ENCODE data around the gene KIF1A.

The KIF1A gene

DNA sequence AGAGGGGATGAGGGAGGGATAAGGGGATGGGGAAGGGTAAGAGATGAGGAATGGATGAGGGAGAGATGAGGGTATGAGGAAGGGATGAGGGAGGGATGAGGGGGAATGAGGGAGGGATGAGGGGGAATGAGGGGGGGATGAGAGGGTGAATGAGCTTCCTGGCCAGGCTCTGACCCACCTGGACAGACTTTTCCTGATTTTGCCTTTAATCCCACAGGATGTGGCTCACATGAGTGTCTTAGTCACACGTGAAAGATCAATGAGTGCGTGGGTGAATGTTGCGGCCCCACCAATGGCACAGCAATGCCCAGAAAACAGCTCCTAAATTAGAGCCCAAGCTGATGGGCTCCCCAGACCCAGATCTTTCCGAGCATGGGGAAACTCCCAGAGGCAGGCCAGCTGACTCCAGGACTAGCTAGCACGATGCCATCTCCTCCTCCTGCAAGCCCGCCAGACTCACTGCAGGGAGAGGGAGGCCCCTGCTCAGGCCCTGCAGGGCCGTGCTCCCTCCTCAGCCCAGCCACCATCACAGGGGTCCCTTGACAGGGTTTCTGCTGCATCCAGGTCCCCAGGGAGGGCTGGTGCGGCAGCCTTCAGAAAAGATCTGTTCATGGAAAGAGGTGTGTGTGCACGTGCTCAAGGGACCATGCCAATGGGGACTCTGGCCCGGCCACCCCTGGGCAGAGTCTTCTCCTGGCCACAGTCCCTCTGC is 87.0 kb downstream of the KIF1A start:
- H3K4me3 ChIP-seq (ENCODE audit: low read depth, low read length): no peak overlapping the region
- no peak for DNase-seq (ENCODE audit: low read depth, low spot score)
- TF ChIP-seq, protein P1, sequence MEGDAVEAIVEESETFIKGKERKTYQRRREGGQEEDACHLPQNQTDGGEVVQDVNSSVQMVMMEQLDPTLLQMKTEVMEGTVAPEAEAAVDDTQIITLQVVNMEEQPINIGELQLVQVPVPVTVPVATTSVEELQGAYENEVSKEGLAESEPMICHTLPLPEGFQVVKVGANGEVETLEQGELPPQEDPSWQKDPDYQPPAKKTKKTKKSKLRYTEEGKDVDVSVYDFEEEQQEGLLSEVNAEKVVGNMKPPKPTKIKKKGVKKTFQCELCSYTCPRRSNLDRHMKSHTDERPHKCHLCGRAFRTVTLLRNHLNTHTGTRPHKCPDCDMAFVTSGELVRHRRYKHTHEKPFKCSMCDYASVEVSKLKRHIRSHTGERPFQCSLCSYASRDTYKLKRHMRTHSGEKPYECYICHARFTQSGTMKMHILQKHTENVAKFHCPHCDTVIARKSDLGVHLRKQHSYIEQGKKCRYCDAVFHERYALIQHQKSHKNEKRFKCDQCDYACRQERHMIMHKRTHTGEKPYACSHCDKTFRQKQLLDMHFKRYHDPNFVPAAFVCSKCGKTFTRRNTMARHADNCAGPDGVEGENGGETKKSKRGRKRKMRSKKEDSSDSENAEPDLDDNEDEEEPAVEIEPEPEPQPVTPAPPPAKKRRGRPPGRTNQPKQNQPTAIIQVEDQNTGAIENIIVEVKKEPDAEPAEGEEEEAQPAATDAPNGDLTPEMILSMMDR (IDR thresholded peaks at IDR 0.05; ENCODE audit: insufficient read depth, low read length, missing control alignments): no peak
- POLR2A ChIA-PET: no interaction called here
- CTCF ChIA-PET: interaction anchor here (1.1 kb wide), 1 partner anchor 219 kb away, joined by 3 read pairs; no protein-coding TSS in a partner anchor

DNA sequence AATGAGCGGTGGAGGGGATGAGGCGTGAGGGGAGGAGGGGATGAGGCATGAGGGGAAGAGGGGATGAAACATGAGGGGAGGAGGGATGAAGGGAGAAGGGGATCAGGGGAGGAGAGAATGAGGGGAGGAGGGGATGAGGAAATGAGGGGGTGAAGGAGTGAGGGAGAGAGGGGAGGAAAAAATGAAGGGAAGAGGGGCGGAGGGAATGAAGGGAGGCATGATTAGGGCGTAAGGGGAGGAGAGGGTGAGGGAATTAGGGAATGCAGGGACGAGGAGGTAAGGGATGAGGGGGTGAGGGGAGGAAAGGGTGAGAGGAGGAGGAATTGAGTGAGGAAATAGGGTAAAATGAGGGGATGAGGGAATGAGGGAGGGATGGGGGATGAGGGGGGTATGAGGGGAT is 87.8 kb downstream of the KIF1A start:
- DNase-seq (ENCODE audit: low read depth, low spot score): no peak
- H3K4me3 ChIP-seq (ENCODE audit: low read depth, low read length): no peak overlapping the region
- CTCF ChIA-PET: no interaction called here
- TF ChIP-seq, protein P1 (IDR thresholded peaks at IDR 0.05; ENCODE audit: insufficient read depth, low read length, missing control alignments): no peak
- POLR2A ChIA-PET: no interaction called here

DNA sequence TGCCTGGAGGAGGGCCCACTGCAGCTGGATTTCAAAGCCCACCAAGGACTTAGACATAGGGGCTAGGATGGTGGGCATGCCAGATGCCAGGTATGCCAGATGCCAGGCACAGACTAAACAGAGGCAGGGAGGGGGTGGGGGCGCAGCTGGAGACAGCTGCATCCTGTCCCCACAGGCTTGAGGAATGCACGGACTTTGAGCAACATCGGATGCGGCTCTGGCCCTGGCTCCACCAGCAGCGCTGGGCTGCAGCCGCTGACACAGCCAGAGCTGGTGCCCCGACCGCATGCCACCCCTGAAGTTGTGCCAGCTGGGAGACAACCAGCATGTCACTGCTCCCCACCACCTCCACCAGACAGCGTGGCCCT is 88.9 kb downstream of the KIF1A start:
- ChIA-PET POLR2A (no interaction called here), CTCF (interaction anchor here (1.2 kb wide), 1 partner anchor 217 kb away, joined by 3 read pairs; no protein-coding TSS in a partner anchor)
- no peak overlapping the region for H3K4me3 ChIP-seq (ENCODE audit: low read depth, low read length)
- TF ChIP-seq, protein P1 (IDR thresholded peaks at IDR 0.05; ENCODE audit: insufficient read depth, low read length, missing control alignments): no peak
- DNase-seq (ENCODE audit: low read depth, low spot score): no peak

DNA sequence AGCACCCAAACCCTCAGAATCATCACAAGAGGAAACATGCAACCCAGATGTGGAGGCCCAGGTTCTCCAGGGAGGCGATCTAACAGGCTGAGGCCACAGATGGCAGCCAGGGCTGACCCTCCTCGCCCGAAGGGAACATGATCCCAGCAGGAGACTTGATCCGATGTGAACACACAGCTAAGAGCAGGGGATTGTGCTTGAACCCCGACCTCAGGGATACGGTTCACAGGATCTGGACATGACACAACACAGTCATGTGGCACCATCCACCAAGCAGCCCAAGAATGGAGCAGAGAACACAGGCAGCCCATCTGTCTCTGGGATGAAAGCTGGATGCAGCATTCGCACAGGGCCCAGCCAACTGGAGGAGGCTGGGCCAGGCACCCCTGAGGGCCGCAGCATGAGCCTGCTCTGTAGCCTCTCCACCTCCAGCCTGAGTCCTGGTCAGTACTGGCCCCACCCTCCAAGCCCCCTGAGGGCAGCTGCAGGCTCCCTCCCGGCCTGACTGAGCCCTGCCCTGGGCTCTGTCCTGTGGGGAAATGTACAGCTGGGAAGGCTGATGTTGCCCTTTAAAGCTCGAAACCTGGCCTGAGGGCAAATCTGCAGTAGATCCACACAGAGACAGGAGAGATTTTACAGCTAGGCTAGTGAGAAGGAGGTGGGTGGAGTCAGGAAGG is 89.4 kb downstream of the KIF1A start:
- TF ChIP-seq, protein P1 (IDR thresholded peaks at IDR 0.05; ENCODE audit: insufficient read depth, low read length, missing control alignments): no peak
- H3K4me3 ChIP-seq (ENCODE audit: low read depth, low read length): no peak overlapping the region
- DNase-seq (ENCODE audit: low read depth, low spot score): no peak
- CTCF ChIA-PET: interaction anchor here (1.2 kb wide), 1 partner anchor 216 kb away, joined by 3 read pairs; no protein-coding TSS in a partner anchor
- POLR2A ChIA-PET: no interaction called here

DNA sequence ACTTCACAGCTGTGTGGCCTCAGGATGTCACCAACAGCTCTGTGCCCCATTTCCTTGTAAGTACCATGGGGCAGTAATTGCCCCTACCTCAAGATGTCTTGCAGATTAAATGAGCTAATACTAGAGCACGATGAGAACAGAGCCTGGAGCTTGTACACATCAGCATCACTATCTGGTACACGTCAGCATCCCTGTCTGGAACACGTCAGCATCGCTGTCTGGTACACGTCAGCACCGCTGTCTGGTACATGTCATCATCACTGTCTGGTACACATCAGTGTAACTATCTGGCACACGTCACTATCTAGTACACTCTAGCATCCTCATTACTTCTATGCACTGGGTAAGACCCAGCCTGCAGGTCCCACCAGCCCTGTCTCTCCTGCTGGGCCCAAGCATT is 91.2 kb downstream of the KIF1A start:
- DNase-seq (ENCODE audit: low read depth, low spot score): no peak
- POLR2A ChIA-PET: no interaction called here
- TF ChIP-seq, protein P1 (IDR thresholded peaks at IDR 0.05; ENCODE audit: insufficient read depth, low read length, missing control alignments): no peak
- CTCF ChIA-PET: no interaction called here
- no peak overlapping the region for H3K4me3 ChIP-seq (ENCODE audit: low read depth, low read length)

DNA sequence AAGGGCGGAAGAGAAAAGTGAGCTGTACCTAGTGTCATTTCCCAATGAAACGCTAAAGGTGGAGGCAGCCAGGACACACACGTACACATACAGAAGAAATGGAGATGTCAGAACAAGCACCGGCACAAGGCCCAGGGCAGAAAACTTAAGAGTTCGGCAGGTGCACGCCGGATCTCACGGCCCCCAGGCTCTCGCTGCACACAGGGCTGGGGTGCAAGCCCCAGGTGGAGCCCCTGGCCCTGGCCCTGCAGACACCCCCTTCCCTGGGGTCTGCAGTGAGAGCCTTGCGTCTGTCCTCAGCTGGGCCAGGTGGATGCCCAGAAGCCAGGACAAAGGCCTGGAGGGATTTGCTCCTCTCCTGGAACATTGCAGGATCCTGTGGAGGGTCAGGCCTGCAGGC is 91.7 kb downstream of the KIF1A start:
- CTCF ChIA-PET: no interaction called here
- TF ChIP-seq, protein P1 (IDR thresholded peaks at IDR 0.05; ENCODE audit: insufficient read depth, low read length, missing control alignments): no peak

More for the DNA sequence above, 91.7 kb downstream of the KIF1A start:
- H3K4me3 ChIP-seq (ENCODE audit: low read depth, low read length): no peak overlapping the region
- no peak for DNase-seq (ENCODE audit: low read depth, low spot score)
- POLR2A ChIA-PET: no interaction called here
